Right cardiac atrium (tissue), 5 donors: Measurements from ENCODE around the gene PAQR5. TPM values are rescaled to one million over a fixed set of nuclear protein-coding genes. Genes with fewer than 3 reads are reported as not detected.
"Not testable (repeated sequence)": the region's sequence is repeated elsewhere in the genome, so short reads cannot be mapped to it uniquely, and the experiment has no call there.

Source experiments
- ATAC-seq, 2 donors: fragments of 200-7000 bp; cut with Tn5 transposase; one replicate each; pipeline versions ENCODE4 v1.8.0 to v1.9.1; 2020; ENCODE audit warnings: moderate library complexity in 2 of 2, mild to moderate bottlenecking in 1 of 2
- DNase-seq, 3 donors: peaks; one replicate each; pipeline ENCODE4 v3.0.0-alpha.2; 2020
- H3K27ac ChIP-seq: one replicate; pipeline ENCODE4 v1.5.1; 2013; ENCODE audit warnings: mild to moderate bottlenecking, low read length, control low read depth, moderate library complexity
- H3K27me3 ChIP-seq: one replicate; pipeline ENCODE4 v1.6.1; 2013; ENCODE audit not compliant: control insufficient read depth, insufficient read depth
- H3K4me1 ChIP-seq: one replicate; pipeline ENCODE4 v1.6.1; 2013; ENCODE audit warnings: low read length; ENCODE audit not compliant: control insufficient read depth, insufficient read depth
- H3K4me3 ChIP-seq: one replicate; pipeline ENCODE4 v1.5.1; 2013; ENCODE audit warnings: low read length, control low read depth
- H3K9me3 ChIP-seq: one replicate; pipeline ENCODE4 v1.6.1; 2013; ENCODE audit warnings: low read length; ENCODE audit not compliant: control insufficient read depth
- WGBS: extraction: QIAGEN DNeasy Blood & Tissue Kit; methylation state at CpG from one replicate; pipeline ENCODE4 v1.1.7; 2013; 5-methylcytosine and 5-hydroxymethylcytosine counted together
- intact Hi-C, 4 donors: fragments of 100-400 bp; cut with DNase I; formaldehyde crosslinking; loops; one replicate each; pipeline versions ENCODE4 v1.11.0 to v1.14.0; 2022 to 2023
- polyA plus RNA-seq: library from polyadenylated mRNA; stranded (reverse); fragments of 200-250 nt; gene quantifications from one replicate; pipeline ENCODE4 v1.2.3, GENCODE V29; 2013
- total RNA-seq, 4 donors: library from RNA; stranded (reverse); fragmentation: NEBNext Ultra II Directional; extraction: Animal tissue kit (Norgen Biotek cat#: 25700); gene quantifications; one replicate each; pipeline ENCODE4 v1.2.1, GENCODE V29; 2021
- donor health status: healthy with polysubstance abuse.
- donor health status: DM: no; HTN: yes; CAD: no.
- donor health status: DM: no; HTN: no; CAD: no.
- donor health status: DM: no; HTN: yes; CAD: no; lungs with severe emphysema.
- donor health status: DM: yes; HTN: yes; CAD: no.

The PAQR5 gene
- total and polyA plus RNA-seq, 5 donors = 0.32 to 3.5 (median 0.42) TPM

GRCh38 chr15:69293741-69294615 is 4.7 kb upstream of the PAQR5 start:
- DNase-seq (no peak), ATAC-seq (no peak)
- Histone ChIP-seq H3K27me3 (no peaks in the 10 kb centered on the region), H3K27ac (no peak overlapping the region), H3K9me3 (no peaks in the 10 kb centered on the region), H3K4me1 (no peaks in the 10 kb centered on the region), H3K4me3 (no peak overlapping the region)
- intact Hi-C loops = no loop called here
- WGBS = 94% methylated on average over 11 of the region's 11 CpGs

GRCh38 chr15:69296606-69297005 is 2.1 kb upstream of the PAQR5 start:
- no peaks in the 10 kb centered on the region for H3K9me3 ChIP-seq
- WGBS = 87% methylated on average over 6 of the region's 6 CpGs

GRCh38 chr15:69297642-69298353 is 914 bp upstream of the PAQR5 start:
- no peak for DNase-seq
- Histone ChIP-seq H3K4me3 (no peak overlapping the region), H3K9me3 (no peaks in the 10 kb centered on the region), H3K4me1 (no peaks in the 10 kb centered on the region), H3K27ac (no peak overlapping the region), H3K27me3 (no peaks in the 10 kb centered on the region)
- ATAC-seq = peak in 1 of 2 donors; percentile 6
- WGBS = 91% methylated on average over 10 of the region's 10 CpGs
- intact Hi-C loops = no loop called here

More at GRCh38 chr15:69296606-69297005, 2.1 kb upstream of the PAQR5 start:
- DNase-seq (no peak), ATAC-seq (no peak)
- H3K4me3 ChIP-seq = no peak overlapping the region
- intact Hi-C loops = no loop called here
- H3K27me3 ChIP-seq = no peaks in the 10 kb centered on the region
- no peaks in the 10 kb centered on the region for H3K4me1 ChIP-seq
- H3K27ac ChIP-seq = no peak overlapping the region

GRCh38 chr15:69298354-69298696 is 387 bp upstream of the PAQR5 start:
- DNase-seq (peak in 2 of 3 donors; percentile 55 to 56), ATAC-seq (peak in 1 of 2 donors; percentile 17)
- no peak overlapping the region for H3K4me3 ChIP-seq
- 42% methylated on average over 15 of the region's 15 CpGs for WGBS
- no peaks in the 10 kb centered on the region for H3K9me3 ChIP-seq
- H3K4me1 ChIP-seq = no peaks in the 10 kb centered on the region
- H3K27ac ChIP-seq = no peak overlapping the region
- no peaks in the 10 kb centered on the region for H3K27me3 ChIP-seq
- intact Hi-C loops = no loop called here

GRCh38 chr15:69299451-69299886 is 757 bp downstream of the PAQR5 start:
- H3K4me1 ChIP-seq = no peaks in the 10 kb centered on the region
- DNase-seq (no peak), ATAC-seq (peak in 1 of 2 donors; percentile 4)
- no peaks in the 10 kb centered on the region for H3K27me3 ChIP-seq
- H3K27ac ChIP-seq = no peak overlapping the region
- H3K9me3 ChIP-seq = no peaks in the 10 kb centered on the region
- intact Hi-C loops = no loop called here
- peak overlapping the region; percentile 61 for H3K4me3 ChIP-seq
- WGBS = 24% methylated on average over 16 of the region's 16 CpGs

GRCh38 chr15:69299943-69300588 is 1.4 kb downstream of the PAQR5 start:
- intact Hi-C loops = no loop called here
- WGBS = 45% methylated on average over 9 of the region's 9 CpGs
- ATAC-seq = no peak
- H3K4me3 ChIP-seq = no peak overlapping the region
- H3K27ac ChIP-seq = no peak overlapping the region
- no peaks in the 10 kb centered on the region for H3K9me3 ChIP-seq
- DNase-seq = no peak
- H3K27me3 ChIP-seq = no peaks in the 10 kb centered on the region
- no peaks in the 10 kb centered on the region for H3K4me1 ChIP-seq

- 84% methylated on average over 8 of the region's 8 CpGs for WGBS
Observed at GRCh38 chr15:69301101-69301500, 2.4 kb downstream of the PAQR5 start.

GRCh38 chr15:69302087-69302486 is 3.4 kb downstream of the PAQR5 start:
- H3K9me3 ChIP-seq, ATAC-seq, intact Hi-C loops, H3K4me3 ChIP-seq, H3K27ac ChIP-seq, H3K4me1 ChIP-seq, DNase-seq, H3K27me3 ChIP-seq: not testable (repeated sequence)
- WGBS = 88% methylated on average over 6 of the region's 6 CpGs

More at GRCh38 chr15:69301101-69301500, 2.4 kb downstream of the PAQR5 start:
- H3K27ac ChIP-seq, H3K27me3 ChIP-seq, H3K4me3 ChIP-seq, intact Hi-C loops, H3K4me1 ChIP-seq, ATAC-seq, DNase-seq, H3K9me3 ChIP-seq: not testable (repeated sequence)

- ATAC-seq = no peak
- Histone ChIP-seq H3K9me3 (no peaks in the 10 kb centered on the region), H3K4me1 (no peaks in the 10 kb centered on the region), H3K27ac (no peak overlapping the region), H3K4me3 (no peak overlapping the region), H3K27me3 (no peaks in the 10 kb centered on the region)
- WGBS = 91% methylated on average over 3 of the region's 3 CpGs
- intact Hi-C loops = no loop called here
- DNase-seq = no peak
Observed at GRCh38 chr15:69302929-69303328, 4.2 kb downstream of the PAQR5 start.

GRCh38 chr15:69303337-69304181 is 4.8 kb downstream of the PAQR5 start:
- no peaks in the 10 kb centered on the region for H3K9me3 ChIP-seq
- no peaks in the 10 kb centered on the region for H3K4me1 ChIP-seq
- ATAC-seq (no peak), DNase-seq (no peak)
- H3K27ac ChIP-seq = no peak overlapping the region
- intact Hi-C loops = no loop called here
- 87% methylated on average over 6 of the region's 6 CpGs for WGBS
- no peak overlapping the region for H3K4me3 ChIP-seq
- H3K27me3 ChIP-seq = no peaks in the 10 kb centered on the region
